NCI-H1436 treated with DMSO at 0.1 percent for 48 hours (cell line): ENCODE measurements around the gene TCHP.

ENCODE experiments used
- DNase-seq: peaks from one replicate; lab custom pipeline; 2025; lab: John Stamatoyannopoulos, UW

The TCHP gene

GRCh38 chr12:109963330-109963729 is 63.3 kb downstream of the TCHP start:
- no peak for DNase-seq

GRCh38 chr12:109963743-109964429 is 63.8 kb downstream of the TCHP start:
- DNase-seq: no peak

GRCh38 chr12:109966546-109966945 is 66.5 kb downstream of the TCHP start:
- no peak for DNase-seq

GRCh38 chr12:109967383-109968031 is 67.4 kb downstream of the TCHP start:
- no peak for DNase-seq
